Activated CD4-positive, alpha-beta T cell treated with anti-CD3 and anti-CD28 coated beads, Interleukin-2, amount 50 U/mL, for 48 hours (primary cell): ENCODE measurements around the gene OST4.
A peak's percentile ranks its signal among the peaks of the same experiment; 100 is the strongest.

Experiments used
- DNase-seq, 2 experiments: peaks; one replicate each; pipeline ENCODE4 v3.0.0-alpha.2; 2020

The OST4 gene

DNA sequence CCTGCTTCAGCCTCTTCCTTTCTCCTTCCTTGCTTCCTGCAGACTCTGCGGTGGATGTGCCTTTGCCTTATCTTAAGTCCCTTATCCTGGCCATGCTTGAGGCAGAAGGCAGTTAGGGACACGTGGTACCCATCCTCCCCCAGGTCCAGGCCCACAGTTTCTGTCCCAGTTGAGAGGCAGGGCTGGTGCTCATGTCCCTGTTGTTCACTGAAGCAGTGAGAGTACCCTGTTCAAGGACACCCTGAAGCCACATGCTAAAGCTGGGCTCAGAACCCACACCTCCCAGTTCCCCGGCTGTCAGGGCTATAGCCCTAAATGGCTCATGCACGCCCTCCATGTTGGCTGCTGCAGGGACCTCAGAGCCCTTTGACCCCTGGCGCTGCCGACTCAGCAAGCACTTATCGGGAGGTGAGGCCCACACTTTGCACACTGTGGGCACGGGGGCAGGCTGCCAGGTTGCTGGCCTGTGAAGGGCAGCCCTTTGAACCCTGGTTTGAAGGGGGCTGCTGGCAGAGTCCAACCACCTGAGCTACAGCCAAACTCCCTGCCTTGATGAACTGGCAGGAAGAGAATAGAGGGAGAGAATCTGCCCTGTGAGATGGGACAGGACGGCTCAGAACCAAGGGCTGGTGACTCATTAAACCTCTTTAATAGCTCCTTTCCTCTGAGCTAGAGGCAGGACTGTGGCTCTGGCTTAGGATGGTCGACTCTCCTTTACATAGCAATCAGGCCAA is 21.4 kb upstream of the OST4 start:
- DNase-seq, result no peak

DNA sequence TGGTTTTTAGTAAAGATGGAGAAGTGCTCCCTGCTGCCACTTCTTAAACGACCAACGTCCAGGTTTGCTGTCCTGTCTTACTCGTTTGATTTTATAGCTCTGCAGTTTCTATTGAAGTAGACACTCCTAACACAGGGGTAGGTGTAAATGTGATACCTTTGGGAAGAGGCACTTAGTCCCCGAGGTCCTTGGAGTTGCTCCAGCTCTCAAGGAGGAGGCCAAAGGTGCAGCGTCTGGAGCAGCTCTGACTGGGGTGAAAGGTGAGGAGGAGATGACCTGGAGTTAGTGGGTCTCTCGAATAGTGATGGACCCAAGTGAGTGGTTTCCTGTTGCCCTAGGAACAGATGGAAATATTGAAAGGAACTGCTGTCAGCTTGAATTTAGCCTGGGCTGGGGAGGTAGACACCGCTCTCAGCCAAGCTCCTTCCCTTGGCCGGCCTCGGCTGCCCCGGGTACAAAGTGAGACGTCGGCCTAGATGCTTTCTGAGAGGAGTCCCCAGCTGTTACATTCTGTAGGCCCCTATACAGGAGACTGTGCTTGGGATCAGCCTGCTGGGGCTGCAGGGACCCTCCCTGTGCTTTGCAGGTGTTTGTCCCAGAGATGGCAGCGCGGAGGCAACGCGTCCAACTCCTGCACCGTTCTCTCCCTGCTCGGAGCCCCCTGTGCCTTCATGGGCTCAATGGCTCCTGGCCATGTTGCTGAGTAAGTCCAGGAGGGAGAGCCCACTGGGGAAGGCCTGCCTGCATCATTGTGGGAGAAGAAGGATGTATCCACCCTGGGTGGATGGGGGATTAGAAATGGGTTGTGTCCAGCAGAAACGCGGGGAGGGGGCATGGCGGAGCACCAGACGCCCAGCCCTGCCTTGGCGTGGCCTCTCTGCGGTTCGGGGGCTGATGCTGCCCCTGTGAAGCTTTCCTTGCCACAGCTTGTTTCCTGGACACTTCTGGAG is 20.6 kb upstream of the OST4 start:
- no peak for DNase-seq

DNA sequence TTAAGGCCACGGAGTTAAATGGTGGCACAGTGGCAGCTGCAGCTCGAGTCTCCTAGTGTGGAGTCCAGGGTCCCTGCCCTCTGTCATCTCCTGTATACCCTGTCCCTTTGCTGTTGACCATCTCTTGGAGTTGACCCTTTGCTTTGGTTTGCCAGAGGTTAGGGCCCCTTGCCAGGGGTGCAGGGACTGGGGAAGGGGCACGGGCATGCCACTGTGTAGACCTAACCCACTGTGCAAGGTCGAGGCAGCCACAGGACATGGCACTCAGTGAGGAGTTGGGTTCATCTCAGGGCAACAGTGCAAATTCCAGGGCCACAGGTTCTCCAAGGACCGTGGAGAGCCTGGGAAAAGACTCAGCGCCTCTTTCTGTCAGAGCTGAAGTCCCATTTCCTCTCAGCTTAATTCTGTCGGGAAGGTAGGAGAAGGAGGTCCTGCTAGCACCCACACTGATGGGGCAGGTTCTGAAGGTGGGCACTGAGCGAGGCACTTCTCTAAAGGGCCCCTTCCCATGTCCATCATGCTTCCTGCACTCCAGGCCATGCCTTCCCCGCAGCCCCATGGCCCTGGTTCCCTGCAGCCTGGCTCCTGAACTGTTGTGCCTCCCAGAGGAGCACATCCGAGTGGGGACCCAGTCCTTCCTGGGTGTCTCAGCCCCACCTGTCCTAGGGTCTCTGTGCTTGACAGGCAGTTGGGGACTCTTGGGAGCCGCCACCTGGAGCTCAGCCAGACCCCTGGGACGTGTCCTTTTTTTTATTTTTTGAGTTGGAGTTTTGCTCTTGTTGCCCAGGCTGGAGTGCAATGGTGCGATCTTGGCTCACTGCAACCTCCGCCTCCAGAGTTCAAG is 17.9 kb upstream of the OST4 start:
- DNase-seq, result no peak

DNA sequence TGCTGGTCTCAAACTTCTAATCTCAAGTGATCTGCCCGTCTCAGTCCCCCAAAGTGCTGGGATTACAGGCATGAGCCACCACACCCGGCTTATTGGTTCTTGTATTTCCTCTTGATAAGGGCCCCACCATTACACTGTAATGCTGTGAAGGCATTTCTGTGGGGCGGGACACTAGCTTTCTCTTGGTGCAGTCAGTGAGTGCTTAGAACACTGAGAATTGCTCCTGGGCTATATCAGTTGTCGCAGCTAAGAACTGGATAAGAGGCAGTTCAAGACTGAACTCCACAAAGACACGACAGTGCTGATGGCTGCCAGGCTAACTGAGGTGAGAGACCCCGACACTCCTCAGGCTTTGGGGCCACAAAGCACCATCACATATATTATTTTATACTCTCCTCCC is 17.2 kb upstream of the OST4 start:
- DNase-seq, result no peak

DNA sequence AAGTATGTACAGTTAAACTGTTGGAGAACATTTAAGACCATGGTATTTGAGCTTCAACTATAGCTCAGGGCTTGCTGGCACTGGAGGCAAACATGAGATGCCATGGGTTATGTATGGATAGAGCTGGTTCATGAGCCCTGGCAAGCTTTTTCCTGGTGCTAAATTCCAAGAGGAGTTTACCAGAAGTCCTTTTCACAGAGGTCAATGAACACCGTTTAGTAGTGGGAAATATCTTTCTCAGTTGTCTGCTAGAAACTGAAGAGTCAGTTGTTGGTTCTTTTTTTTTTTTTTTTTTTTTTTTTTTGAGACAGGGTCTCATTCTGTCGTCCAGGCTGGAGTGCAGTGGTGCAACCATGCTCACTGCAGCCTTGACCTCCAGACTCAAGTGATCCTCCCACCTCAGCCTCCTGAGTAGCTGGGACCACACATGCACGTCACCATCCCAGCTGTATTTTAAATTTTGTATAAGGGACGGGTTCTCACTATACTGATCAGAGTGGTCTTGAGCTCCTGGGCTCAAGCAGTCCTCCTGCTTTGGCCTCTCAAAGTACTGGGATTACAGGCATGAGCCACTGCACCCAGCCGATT is 16.5 kb upstream of the OST4 start:
- no peak for DNase-seq

DNA sequence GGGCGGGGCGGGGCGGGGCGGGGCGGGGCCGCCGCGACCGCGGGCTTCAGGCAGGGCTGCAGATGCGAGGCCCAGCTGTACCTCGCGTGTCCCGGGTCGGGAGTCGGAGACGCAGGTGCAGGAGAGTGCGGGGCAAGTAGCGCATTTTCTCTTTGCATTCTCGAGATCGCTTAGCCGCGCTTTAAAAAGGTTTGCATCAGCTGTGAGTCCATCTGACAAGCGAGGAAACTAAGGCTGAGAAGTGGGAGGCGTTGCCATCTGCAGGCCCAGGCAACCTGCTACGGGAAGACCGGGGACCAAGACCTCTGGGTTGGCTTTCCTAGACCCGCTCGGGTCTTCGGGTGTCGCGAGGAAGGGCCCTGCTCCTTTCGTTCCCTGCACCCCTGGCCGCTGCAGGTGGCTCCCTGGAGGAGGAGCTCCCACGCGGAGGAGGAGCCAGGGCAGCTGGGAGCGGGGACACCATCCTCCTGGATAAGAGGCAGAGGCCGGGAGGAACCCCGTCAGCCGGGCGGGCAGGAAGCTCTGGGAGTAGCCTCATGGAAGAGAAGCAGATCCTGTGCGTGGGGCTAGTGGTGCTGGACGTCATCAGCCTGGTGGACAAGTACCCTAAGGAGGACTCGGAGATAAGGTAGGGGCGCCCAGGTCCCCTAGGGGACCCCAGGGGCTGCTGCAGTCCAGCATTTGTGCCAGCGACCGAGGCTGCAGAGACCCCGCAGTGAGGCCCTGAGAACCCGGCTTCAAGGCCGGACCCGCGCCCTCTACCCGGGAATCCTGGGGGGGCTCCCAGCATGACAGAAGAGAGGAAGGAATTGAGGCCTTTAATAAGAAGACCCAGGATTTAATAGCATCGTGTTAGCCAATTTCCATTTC is 15.5 kb upstream of the OST4 start, which contains the start of gene KHK:
Gene KHK, plus strand, starts transcription at position 49 of the 870 bp plus-strand sequence. Its CDS starts 488 bp downstream, at position 537.
- DNase-seq, result peak; percentile 40 to 55

DNA sequence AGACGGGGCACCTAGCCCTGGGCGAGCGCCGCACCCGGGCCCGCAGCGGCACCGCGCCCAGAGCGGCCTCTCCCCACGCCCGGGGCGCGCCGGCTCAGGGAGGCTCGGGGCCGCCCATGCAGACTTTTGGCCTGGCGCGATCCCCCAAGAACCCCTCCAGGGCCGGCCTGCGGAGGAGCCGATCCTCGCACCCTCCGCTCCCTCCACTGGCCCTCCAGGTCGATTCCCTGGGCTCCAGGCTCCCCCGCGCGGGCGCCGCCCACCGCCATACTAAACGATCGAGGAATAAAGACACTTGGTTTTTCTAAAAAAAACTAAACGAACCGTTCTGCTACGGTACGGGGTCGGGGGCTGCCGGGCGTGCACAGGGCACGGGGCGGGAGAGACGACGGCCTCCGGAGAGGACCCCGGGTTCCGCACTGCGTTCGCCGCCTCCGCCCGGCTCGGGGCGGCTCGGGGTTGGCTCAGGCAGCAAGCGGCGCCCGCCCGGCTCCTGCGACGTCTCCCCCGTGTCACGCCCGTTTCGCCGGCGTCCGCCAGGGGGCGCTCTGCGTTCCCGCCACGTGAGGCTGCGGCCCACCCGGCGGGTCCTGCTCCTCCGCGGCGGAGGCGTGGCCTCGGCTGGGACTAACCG is 14.8 kb upstream of the OST4 start:
- DNase-seq, result peak; percentile 97

DNA sequence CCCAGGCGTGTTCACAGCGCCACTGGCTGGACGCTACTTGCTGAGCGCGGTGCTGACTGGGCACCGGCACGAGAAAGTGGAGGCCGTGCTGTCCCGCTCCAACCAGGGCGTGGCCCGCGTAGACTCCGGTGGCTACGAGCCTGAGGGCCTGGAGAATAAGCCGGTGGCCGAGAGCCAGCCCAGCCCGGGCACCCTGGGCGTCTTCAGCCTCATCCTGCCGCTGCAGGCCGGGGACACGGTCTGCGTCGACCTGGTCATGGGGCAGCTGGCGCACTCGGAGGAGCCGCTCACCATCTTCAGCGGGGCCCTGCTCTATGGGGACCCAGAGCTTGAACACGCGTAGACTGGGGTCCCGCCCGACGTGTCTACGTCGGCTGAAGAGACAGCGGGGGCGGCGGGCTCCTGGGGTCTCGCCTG is 14.2 kb upstream of the OST4 start:
- DNase-seq, result peak; percentile 58 to 65

DNA sequence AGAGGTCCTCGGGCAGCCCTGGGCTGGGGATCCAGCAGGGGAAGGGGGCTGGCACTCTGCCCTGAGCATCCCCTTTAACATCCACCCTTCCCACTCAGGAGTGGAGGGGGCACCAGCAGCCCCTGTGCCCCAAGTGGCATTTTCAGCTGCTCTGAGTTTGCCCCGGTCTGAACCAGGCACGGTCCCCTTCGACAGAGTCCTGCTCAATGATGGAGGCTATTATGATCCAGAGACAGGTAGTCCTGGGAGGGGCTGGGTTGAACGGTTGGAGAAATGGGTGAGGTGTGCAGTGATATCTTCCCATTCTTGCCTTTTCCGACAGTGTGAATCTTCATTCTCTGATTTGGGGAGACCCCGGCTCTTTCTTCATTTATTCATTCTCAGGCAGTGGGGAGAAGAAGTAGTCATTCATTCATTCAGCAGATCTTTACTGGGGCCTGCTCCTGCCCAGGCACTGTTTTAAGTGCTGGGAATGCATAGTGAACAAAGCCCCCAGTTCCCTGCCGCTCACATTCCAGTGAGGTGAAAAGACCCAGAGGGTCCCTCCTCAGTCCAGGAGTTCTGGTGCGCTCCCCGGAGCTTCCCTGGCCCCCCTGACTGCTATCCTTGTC is 13.7 kb upstream of the OST4 start:
- DNase-seq, result no peak

DNA sequence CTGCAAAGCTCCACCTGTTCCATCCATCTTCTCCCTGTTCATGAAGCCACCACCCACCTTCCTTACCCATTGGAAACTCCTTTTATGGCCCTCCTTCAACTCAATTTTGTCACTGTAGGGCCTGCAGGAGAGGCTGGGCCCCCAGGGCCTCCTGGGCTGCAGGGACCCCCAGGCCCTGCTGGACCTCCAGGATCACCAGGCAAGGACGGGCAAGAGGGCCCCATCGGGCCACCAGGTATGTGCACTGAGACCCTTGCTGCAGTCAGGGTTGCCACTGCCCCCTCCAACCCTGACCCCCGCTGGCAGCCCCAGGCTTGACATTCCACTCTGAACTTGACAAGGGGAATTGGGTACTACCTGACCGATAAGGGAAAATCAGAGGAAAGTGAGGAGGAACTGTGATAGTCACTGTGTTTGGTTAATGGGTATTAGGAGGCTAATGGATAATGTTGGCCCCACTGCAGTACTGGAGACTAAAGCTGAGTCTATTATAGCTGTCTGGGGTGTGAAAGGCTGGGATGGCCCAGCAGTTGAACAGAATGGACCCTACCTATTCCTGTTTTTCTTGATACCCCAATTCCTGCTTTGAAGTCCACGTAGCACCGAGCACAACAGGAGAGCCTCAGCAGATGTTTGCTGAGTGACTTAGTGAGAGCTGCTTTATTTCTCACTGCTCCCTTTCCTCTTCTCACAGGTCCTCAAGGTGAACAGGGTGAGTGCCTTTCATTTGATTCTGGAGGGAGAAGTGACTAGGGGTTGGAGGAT is 13.0 kb upstream of the OST4 start:
- DNase-seq, result no peak

DNA sequence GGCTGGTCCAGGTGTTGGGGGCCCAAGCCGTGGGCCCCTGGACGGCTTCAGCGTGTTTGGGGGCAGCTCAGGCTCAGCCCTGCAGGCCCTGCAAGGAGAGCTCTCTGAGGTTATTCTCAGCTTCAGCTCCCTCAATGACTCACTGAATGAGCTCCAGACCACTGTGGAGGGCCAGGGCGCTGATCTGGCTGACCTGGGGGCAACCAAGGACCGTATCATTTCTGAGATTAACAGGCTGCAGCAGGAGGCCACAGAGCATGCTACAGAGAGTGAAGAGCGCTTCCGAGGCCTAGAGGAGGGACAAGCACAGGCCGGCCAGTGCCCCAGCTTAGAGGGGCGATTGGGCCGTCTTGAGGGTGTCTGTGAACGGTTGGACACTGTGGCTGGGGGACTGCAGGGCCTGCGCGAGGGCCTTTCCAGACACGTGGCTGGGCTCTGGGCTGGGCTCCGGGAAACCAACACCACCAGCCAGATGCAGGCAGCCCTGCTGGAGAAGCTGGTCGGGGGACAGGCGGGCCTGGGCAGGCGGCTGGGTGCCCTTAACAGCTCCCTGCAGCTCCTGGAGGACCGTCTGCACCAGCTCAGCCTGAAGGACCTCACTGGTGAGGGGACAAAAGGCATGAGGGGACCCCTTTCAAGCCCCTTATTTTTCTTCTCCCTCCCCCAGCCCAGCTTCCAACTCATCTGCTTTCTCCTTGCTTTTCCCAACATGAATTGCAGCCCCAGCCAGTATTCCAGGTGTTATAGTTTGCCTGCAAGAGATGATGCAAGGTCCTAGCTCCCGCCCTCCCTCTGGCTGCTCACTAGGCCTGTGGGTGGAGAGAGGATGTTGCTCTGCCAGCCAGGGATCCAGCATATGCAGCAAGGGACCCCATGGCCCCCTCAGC is 12.2 kb upstream of the OST4 start:
- DNase-seq, result no peak

DNA sequence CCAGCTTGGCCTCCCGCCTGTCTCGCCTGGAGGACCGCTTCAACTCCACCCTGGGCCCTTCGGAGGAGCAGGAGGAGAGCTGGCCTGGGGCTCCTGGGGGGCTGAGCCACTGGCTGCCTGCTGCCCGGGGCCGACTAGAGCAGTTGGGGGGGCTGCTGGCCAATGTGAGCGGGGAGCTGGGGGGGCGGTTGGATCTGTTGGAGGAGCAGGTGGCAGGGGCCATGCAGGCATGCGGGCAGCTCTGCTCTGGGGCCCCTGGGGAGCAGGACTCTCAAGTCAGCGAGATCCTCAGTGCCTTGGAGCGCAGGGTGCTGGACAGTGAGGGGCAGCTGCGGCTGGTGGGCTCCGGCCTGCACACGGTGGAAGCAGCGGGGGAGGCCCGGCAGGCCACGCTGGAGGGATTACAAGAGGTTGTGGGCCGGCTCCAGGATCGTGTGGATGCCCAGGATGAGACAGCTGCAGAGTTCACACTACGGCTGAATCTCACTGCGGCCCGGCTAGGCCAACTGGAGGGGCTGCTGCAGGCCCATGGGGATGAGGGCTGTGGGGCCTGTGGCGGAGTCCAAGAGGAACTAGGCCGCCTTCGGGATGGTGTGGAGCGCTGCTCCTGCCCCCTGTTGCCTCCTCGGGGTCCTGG is 11.4 kb upstream of the OST4 start:
- no peak for DNase-seq

DNA sequence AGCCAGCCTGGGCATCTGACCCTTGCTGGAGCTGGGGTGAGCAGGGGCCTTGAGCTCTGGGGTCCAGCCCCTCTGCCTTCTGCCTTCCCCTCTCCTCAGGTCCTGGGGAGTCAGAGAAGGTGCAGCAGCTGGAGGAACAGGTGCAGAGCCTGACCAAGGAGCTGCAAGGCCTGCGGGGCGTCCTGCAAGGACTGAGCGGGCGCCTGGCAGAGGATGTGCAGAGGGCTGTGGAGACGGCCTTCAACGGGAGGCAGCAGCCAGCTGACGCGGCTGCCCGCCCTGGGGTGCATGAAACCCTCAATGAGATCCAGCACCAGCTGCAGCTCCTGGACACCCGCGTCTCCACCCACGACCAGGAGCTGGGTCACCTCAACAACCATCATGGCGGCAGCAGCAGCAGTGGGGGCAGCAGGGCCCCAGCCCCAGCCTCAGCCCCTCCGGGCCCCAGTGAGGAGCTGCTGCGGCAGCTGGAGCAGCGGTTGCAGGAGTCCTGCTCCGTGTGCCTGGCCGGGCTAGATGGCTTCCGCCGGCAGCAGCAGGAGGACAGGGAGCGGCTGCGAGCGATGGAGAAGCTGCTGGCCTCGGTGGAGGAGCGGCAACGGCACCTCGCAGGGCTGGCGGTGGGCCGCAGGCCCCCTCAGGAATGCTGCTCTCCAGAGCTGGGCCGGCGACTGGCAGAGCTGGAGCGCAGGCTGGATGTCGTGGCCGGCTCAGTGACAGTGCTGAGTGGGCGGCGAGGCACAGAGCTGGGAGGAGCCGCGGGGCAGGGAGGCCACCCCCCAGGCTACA is 10.7 kb upstream of the OST4 start:
- no peak for DNase-seq

DNA sequence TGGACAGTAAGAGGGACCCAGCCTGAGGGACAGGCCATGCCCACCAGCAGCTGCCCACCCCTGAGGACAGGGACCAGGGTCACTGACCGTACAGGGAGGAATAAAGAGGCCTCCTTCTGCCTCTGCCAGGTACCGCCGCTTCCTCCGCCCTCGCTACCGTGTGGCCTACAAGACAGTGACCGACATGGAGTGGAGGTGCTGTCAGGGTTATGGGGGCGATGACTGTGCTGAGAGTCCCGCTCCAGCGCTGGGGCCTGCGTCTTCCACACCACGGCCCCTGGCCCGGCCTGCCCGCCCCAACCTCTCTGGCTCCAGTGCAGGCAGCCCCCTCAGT is 9.1 kb upstream of the OST4 start:
- DNase-seq, result no peak

DNA sequence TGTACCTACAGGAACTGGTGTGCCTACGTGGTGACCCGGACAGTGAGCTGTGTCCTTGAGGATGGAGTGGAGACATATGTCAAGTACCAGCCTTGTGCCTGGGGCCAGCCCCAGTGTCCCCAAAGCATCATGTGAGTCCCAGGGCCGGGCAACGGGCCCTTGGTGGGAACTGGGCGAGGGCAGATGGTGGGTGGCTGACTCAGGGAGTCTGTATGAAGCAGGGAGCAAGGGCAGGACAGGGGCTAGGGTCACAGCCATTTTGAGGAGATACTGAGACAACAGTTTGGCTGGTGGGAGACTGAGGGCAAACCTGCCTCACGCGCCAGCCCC is 8.7 kb upstream of the OST4 start:
- no peak for DNase-seq

DNA sequence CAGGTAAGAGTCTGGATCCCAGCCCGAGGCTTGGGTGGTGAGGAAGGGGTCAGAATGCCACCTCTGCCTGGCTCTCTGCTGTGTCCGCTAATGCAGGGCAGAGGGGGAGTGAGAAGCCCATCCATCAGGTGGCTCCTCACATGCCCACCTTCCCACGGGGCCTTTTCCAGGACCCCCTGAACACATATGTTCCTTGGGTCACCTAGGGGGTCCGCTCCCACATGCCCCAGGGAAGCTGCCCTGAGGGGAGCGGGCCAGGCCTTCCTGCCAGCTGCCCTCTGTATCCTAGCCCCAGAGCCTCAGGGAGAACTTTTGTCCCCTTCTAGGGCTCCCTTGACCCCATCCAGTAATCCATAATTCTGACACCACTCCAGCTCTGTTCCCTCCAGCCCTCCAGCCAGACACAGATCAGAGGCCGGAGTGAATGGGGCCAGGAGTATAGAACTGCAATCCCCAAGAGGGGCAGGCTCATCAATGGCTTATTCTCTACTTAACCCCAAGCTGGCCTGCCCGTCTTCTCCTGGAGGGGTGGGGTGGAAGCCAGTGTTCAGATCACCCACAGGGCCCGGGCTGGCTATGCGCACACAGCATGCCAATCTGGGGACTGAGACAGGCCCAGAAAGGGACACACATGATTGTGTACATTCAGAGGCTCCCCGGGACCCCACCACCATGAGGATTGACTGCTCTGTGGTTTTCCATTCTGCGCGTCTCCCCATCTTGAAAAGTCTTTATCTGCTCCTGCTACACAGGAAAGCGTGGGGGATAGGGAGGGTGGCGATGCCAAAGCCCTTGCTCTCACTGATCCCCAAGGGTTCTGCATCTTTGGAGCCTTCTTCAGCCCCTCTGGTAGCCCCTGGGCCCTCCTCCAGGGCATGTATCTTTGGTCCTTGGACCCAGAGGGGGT is 8.0 kb upstream of the OST4 start:
- no peak for DNase-seq
